Measurements from ENCODE around the gene KCTD10. TPM values are rescaled to one million over a fixed set of nuclear protein-coding genes. Genes with fewer than 3 reads are reported as not detected.
A peak's percentile ranks its signal among the peaks of the same experiment; 100 is the strongest.

KCTD10 gene
- total and polyA plus RNA-seq, 4 donors = 4.2 to 20.1 (median 9.9) TPM

DNA sequence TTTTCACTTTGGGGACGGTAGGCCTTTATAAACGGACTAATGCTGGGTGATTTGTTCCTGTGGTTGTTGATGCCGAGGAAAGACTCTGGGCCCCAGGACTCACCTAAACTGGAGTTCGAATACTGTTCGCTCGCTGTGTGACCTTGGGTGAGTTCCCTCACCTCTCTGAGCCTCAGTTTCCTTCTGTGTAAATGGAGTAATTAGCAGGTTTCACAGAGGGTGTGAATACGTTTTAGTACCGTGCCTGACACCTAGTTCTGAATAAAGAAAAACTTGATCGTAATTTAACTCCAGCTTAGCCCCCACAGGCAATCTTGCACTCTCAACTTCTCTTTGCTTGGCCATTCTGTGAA, 839 bp upstream of the KCTD10 start:
- Histone ChIP-seq H3K27ac (ENCODE audit: low read depth in 1 of 2, low read length in 2 of 2) (peak overlapping the region; percentile 96 to 98), H3K27me3 (ENCODE audit: control insufficient read depth in 4 of 4, insufficient read depth in 4 of 4, low read length in 3 of 4) (no peaks in the 10 kb centered on the region), H3K9ac (ENCODE audit: low read depth in 1 of 2, low read length in 2 of 2) (peak overlapping the region; percentile 82 to 95), H3K4me3 (ENCODE audit: low read depth in 1 of 3, low read length in 3 of 3) (peak overlapping the region; percentile 87 to 99 (median 94)), H3K9me3 (ENCODE audit: control insufficient read depth in 4 of 4, low read length in 3 of 4) (no peaks in the 10 kb centered on the region), H3K4me1 (ENCODE audit: control insufficient read depth in 4 of 4, insufficient read depth in 4 of 4, low read length in 3 of 4) (peaks cover 7 to 28% (median 27%) of the 10 kb centered on the region in 4 donors), H3K36me3 (ENCODE audit: control insufficient read depth in 4 of 4, insufficient read depth in 3 of 4, low read depth in 1 of 4, low read length in 3 of 4) (peaks cover 0 to under 1% (median 0%) of the 10 kb centered on the region in 4 donors)
- no peak for TF ChIP-seq ATF3 (IDR thresholded peaks at IDR 0.05)
- no peak for TF ChIP-seq RAD21 (IDR thresholded peaks at IDR 0.05)
- no peak for TF ChIP-seq SP1 (IDR thresholded peaks at IDR 0.05)
- TF ChIP-seq HNF4A (conservative IDR thresholded peaks at IDR 0.05) = no peak
- no peak for TF ChIP-seq TAF1 (conservative IDR thresholded peaks at IDR 0.05)
- TF ChIP-seq, protein P1, sequence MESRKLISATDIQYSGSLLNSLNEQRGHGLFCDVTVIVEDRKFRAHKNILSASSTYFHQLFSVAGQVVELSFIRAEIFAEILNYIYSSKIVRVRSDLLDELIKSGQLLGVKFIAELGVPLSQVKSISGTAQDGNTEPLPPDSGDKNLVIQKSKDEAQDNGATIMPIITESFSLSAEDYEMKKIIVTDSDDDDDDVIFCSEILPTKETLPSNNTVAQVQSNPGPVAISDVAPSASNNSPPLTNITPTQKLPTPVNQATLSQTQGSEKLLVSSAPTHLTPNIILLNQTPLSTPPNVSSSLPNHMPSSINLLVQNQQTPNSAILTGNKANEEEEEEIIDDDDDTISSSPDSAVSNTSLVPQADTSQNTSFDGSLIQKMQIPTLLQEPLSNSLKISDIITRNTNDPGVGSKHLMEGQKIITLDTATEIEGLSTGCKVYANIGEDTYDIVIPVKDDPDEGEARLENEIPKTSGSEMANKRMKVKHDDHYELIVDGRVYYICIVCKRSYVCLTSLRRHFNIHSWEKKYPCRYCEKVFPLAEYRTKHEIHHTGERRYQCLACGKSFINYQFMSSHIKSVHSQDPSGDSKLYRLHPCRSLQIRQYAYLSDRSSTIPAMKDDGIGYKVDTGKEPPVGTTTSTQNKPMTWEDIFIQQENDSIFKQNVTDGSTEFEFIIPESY (IDR thresholded peaks at IDR 0.05) = no peak
- no peak for TF ChIP-seq RXRA (IDR thresholded peaks at IDR 0.05)
- TF ChIP-seq GABPA (IDR thresholded peaks at IDR 0.05 in 1 of 2, conservative IDR thresholded peaks at IDR 0.05 in 1 of 2) = no peak
- TF ChIP-seq FOXA1 (IDR thresholded peaks at IDR 0.05) = no peak
- no peak for TF ChIP-seq FOXA2 (IDR thresholded peaks at IDR 0.05)
- TF ChIP-seq, protein P2, sequence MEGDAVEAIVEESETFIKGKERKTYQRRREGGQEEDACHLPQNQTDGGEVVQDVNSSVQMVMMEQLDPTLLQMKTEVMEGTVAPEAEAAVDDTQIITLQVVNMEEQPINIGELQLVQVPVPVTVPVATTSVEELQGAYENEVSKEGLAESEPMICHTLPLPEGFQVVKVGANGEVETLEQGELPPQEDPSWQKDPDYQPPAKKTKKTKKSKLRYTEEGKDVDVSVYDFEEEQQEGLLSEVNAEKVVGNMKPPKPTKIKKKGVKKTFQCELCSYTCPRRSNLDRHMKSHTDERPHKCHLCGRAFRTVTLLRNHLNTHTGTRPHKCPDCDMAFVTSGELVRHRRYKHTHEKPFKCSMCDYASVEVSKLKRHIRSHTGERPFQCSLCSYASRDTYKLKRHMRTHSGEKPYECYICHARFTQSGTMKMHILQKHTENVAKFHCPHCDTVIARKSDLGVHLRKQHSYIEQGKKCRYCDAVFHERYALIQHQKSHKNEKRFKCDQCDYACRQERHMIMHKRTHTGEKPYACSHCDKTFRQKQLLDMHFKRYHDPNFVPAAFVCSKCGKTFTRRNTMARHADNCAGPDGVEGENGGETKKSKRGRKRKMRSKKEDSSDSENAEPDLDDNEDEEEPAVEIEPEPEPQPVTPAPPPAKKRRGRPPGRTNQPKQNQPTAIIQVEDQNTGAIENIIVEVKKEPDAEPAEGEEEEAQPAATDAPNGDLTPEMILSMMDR (IDR thresholded peaks at IDR 0.05; ENCODE audit: low read depth, low read length, missing input control) = no peak
- TF ChIP-seq JUND (IDR thresholded peaks at IDR 0.05) = no peak
- no peak for TF ChIP-seq EGR1 (IDR thresholded peaks at IDR 0.05; ENCODE audit: low read depth in 2 of 2)
- TF ChIP-seq NR2F2 (IDR thresholded peaks at IDR 0.05) = no peak
- DNase-seq (ENCODE audit: low spot score) = no peak
- WGBS = 4% methylated on average over 9 of the region's 9 CpGs

GRCh38 chr12:109476807-109477184, 304 bp downstream of the KCTD10 start:
- Histone ChIP-seq H3K9ac (ENCODE audit: low read depth in 1 of 2, low read length in 2 of 2) (peak overlapping the region; percentile 82 to 95), H3K4me3 (ENCODE audit: low read depth in 1 of 3, low read length in 3 of 3) (peak overlapping the region; percentile 87 to 99 (median 94)), H3K36me3 (ENCODE audit: control insufficient read depth in 4 of 4, insufficient read depth in 3 of 4, low read depth in 1 of 4, low read length in 3 of 4) (no peaks in the 10 kb centered on the region), H3K27ac (ENCODE audit: low read depth in 1 of 2, low read length in 2 of 2) (peak overlapping the region; percentile 96 to 98), H3K4me1 (ENCODE audit: control insufficient read depth in 4 of 4, insufficient read depth in 4 of 4, low read length in 3 of 4) (peaks cover 7 to 28% (median 27%) of the 10 kb centered on the region in 4 donors), H3K9me3 (ENCODE audit: control insufficient read depth in 4 of 4, low read length in 3 of 4) (no peaks in the 10 kb centered on the region), H3K27me3 (ENCODE audit: control insufficient read depth in 4 of 4, insufficient read depth in 4 of 4, low read length in 3 of 4) (no peaks in the 10 kb centered on the region)
- WGBS = 2% methylated on average over 11 of the region's 11 CpGs
- no peak for TF ChIP-seq YY1 (IDR thresholded peaks at IDR 0.05)
- TF ChIP-seq FOXA1 (IDR thresholded peaks at IDR 0.05) = no peak
- TF ChIP-seq, protein P2 (IDR thresholded peaks at IDR 0.05; ENCODE audit: low read depth, low read length, missing input control) = no peak
- TF ChIP-seq SP1 (IDR thresholded peaks at IDR 0.05) = no peak
- TF ChIP-seq, protein P1 (IDR thresholded peaks at IDR 0.05) = no peak
- TF ChIP-seq, protein P3, sequence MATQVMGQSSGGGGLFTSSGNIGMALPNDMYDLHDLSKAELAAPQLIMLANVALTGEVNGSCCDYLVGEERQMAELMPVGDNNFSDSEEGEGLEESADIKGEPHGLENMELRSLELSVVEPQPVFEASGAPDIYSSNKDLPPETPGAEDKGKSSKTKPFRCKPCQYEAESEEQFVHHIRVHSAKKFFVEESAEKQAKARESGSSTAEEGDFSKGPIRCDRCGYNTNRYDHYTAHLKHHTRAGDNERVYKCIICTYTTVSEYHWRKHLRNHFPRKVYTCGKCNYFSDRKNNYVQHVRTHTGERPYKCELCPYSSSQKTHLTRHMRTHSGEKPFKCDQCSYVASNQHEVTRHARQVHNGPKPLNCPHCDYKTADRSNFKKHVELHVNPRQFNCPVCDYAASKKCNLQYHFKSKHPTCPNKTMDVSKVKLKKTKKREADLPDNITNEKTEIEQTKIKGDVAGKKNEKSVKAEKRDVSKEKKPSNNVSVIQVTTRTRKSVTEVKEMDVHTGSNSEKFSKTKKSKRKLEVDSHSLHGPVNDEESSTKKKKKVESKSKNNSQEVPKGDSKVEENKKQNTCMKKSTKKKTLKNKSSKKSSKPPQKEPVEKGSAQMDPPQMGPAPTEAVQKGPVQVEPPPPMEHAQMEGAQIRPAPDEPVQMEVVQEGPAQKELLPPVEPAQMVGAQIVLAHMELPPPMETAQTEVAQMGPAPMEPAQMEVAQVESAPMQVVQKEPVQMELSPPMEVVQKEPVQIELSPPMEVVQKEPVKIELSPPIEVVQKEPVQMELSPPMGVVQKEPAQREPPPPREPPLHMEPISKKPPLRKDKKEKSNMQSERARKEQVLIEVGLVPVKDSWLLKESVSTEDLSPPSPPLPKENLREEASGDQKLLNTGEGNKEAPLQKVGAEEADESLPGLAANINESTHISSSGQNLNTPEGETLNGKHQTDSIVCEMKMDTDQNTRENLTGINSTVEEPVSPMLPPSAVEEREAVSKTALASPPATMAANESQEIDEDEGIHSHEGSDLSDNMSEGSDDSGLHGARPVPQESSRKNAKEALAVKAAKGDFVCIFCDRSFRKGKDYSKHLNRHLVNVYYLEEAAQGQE (IDR thresholded peaks at IDR 0.05) = no peak
- TF ChIP-seq GABPA (IDR thresholded peaks at IDR 0.05 in 1 of 2, conservative IDR thresholded peaks at IDR 0.05 in 1 of 2) = no peak
- TF ChIP-seq HNF4G (IDR thresholded peaks at IDR 0.05) = no peak
- TF ChIP-seq RAD21 (IDR thresholded peaks at IDR 0.05) = no peak
- no peak for DNase-seq (ENCODE audit: low spot score)
